KMS-11 (cell line): Measurements from ENCODE around the gene GRID1.

ENCODE experiments used
- H2AFZ ChIP-seq: fragments of 200-600 bp; sonication (generic); 2 replicates; pipeline ENCODE4 v1.6.1; 2016; ENCODE audit warnings: antibody characterized with exemption, mixed run types, low read depth
- H3K27ac ChIP-seq: fragments of 200-600 bp; sonication (generic); 2 replicates; pipeline ENCODE4 v1.6.1; 2016; ENCODE audit warnings: mild to moderate bottlenecking, mixed run types
- H3K27me3 ChIP-seq: fragments of 200-600 bp; sonication (generic); 2 replicates; pipeline ENCODE4 v1.6.1; 2017; ENCODE audit warnings: mild to moderate bottlenecking, low read depth, mixed run types, moderate library complexity; ENCODE audit not compliant: insufficient read depth
- H3K36me3 ChIP-seq: fragments of 200-600 bp; sonication (generic); 2 replicates; pipeline ENCODE4 v1.6.1; 2017; ENCODE audit warnings: mild to moderate bottlenecking, mixed run types; ENCODE audit not compliant: insufficient read depth
- H3K4me1 ChIP-seq: fragments of 200-600 bp; sonication (generic); 2 replicates; pipeline ENCODE4 v1.6.1; 2016; ENCODE audit warnings: mild to moderate bottlenecking, low read depth, mixed run types; ENCODE audit not compliant: poor library complexity, severe bottlenecking
- H3K4me2 ChIP-seq: fragments of 200-600 bp; sonication (generic); 2 replicates; pipeline ENCODE4 v1.7.0; 2016; ENCODE audit warnings: mild to moderate bottlenecking, mixed run types
- H3K4me3 ChIP-seq: fragments of 200-600 bp; sonication (generic); IDR thresholded peaks from 2 replicates; pipeline ENCODE4 v1.6.1; 2017; ENCODE audit warnings: low read depth, low read length, mixed read lengths; ENCODE audit not compliant: insufficient read depth
- H3K79me2 ChIP-seq: fragments of 200-600 bp; sonication (generic); 2 replicates; pipeline ENCODE4 v1.6.1; 2016; ENCODE audit warnings: low read depth, mixed run types; ENCODE audit not compliant: insufficient read depth
- H3K9ac ChIP-seq: fragments of 200-600 bp; sonication (generic); 2 replicates; pipeline ENCODE4 v1.6.1; 2016; ENCODE audit warnings: mild to moderate bottlenecking, mixed run types
- H4K20me1 ChIP-seq: fragments of 200-600 bp; sonication (generic); 2 replicates; pipeline ENCODE4 v1.6.1; 2016; ENCODE audit warnings: mild to moderate bottlenecking, mixed run types; ENCODE audit not compliant: insufficient read depth
- CTCF ChIP-seq: fragments of 200-600 bp; sonication (generic); conservative IDR thresholded peaks from 2 replicates; pipeline ENCODE4 v1.6.1; 2017; ENCODE audit warnings: low read depth, mild to moderate bottlenecking, antibody characterized with exemption, low read length, moderate library complexity, mixed read lengths

GRID1 gene

GRCh38 chr10:85602713-85603112, 763.9 kb downstream of the GRID1 start:
- no peaks in the 10 kb centered on the region for H3K79me2 ChIP-seq
- H3K9ac ChIP-seq: no peak overlapping the region
- no peak overlapping the region for H3K4me2 ChIP-seq
- no peak for TF ChIP-seq CTCF
- no peaks in the 10 kb centered on the region for H3K4me1 ChIP-seq
- H2AFZ ChIP-seq: no peak overlapping the region
- H3K4me3 ChIP-seq: no peak overlapping the region
- no peaks in the 10 kb centered on the region for H3K27me3 ChIP-seq
- no peaks in the 10 kb centered on the region for H4K20me1 ChIP-seq
- H3K36me3 ChIP-seq: no peaks in the 10 kb centered on the region
- no peak overlapping the region for H3K27ac ChIP-seq

GRCh38 chr10:85602306-85602705, 764.3 kb downstream of the GRID1 start:
- Histone ChIP-seq H3K36me3 (no peaks in the 10 kb centered on the region), H3K9ac (no peak overlapping the region), H3K27me3 (no peaks in the 10 kb centered on the region), H3K4me1 (no peaks in the 10 kb centered on the region), H2AFZ (no peak overlapping the region), H4K20me1 (no peaks in the 10 kb centered on the region), H3K4me3 (no peak overlapping the region), H3K79me2 (no peaks in the 10 kb centered on the region), H3K4me2 (no peak overlapping the region), H3K27ac (no peak overlapping the region)
- TF ChIP-seq CTCF: no peak

- Histone ChIP-seq H3K36me3 (no peaks in the 10 kb centered on the region), H3K4me2 (no peak overlapping the region), H3K79me2 (no peaks in the 10 kb centered on the region), H4K20me1 (no peaks in the 10 kb centered on the region), H3K27me3 (no peaks in the 10 kb centered on the region), H2AFZ (no peak overlapping the region), H3K4me3 (no peak overlapping the region), H3K27ac (no peak overlapping the region), H3K4me1 (no peaks in the 10 kb centered on the region), H3K9ac (no peak overlapping the region)
- no peak for TF ChIP-seq CTCF
These were observed 765.1 kb downstream of the GRID1 start for GRCh38 chr10:85601526-85601925.

GRCh38 chr10:85600744-85601081, 765.9 kb downstream of the GRID1 start:
- H3K27me3 ChIP-seq: no peaks in the 10 kb centered on the region

More at GRCh38 chr10:85600744-85601081, 765.9 kb downstream of the GRID1 start:
- Histone ChIP-seq H3K4me3 (no peak overlapping the region), H3K9ac (no peak overlapping the region), H3K4me2 (no peak overlapping the region), H3K27ac (no peak overlapping the region), H3K4me1 (no peaks in the 10 kb centered on the region), H4K20me1 (no peaks in the 10 kb centered on the region), H3K79me2 (no peaks in the 10 kb centered on the region), H2AFZ (no peak overlapping the region), H3K36me3 (no peaks in the 10 kb centered on the region)
- TF ChIP-seq CTCF: no peak
